Duodenal mucosa (tissue), 2 donors: ENCODE results near the gene DAP.
"Not testable (repeated sequence)": the region's sequence is repeated elsewhere in the genome, so short reads cannot be mapped to it uniquely, and the experiment has no call there.

Experiments used
- H3K27ac ChIP-seq: one replicate; pipeline ENCODE4 v1.7.0; 2013; ENCODE audit warnings: low read depth, low read length
- H3K27me3 ChIP-seq, 2 donors: one replicate each; pipeline ENCODE4 v1.7.0; 2013; ENCODE audit warnings: low read length in 2 of 2, control low read depth in 1 of 2; ENCODE audit not compliant: insufficient read depth in 2 of 2, control insufficient read depth in 1 of 2
- H3K36me3 ChIP-seq, 2 donors: one replicate each; pipeline ENCODE4 v1.7.0; 2013; ENCODE audit warnings: low read length in 2 of 2, control low read depth in 1 of 2; ENCODE audit not compliant: insufficient read depth in 2 of 2, control insufficient read depth in 1 of 2
- H3K4me1 ChIP-seq, 2 donors: one replicate each; pipeline ENCODE4 v1.7.0; 2013; ENCODE audit warnings: low read length in 2 of 2, control low read depth in 1 of 2; ENCODE audit not compliant: insufficient read depth in 2 of 2, control insufficient read depth in 1 of 2
- H3K4me3 ChIP-seq, 2 donors: one replicate each; pipeline ENCODE4 v1.7.0; 2013; ENCODE audit warnings: low read length in 2 of 2, low read depth in 1 of 2
- H3K9ac ChIP-seq, 2 donors: one replicate each; pipeline ENCODE4 v1.7.0; 2013; ENCODE audit warnings: low read length in 2 of 2, low read depth in 1 of 2
- H3K9me3 ChIP-seq, 2 donors: one replicate each; pipeline ENCODE4 v1.7.0; 2013; ENCODE audit warnings: low read length in 2 of 2, control low read depth in 1 of 2; ENCODE audit not compliant: control insufficient read depth in 1 of 2

DAP gene

GRCh38 chr5:10667431-10668057 lies 93.5 kb downstream of the DAP start:
- Histone ChIP-seq H3K9ac (no peak overlapping the region), H3K36me3 (no peaks in the 10 kb centered on the region), H3K4me3 (no peak overlapping the region), H3K27ac (no peak overlapping the region), H3K9me3 (no peaks in the 10 kb centered on the region), H3K27me3 (no peaks in the 10 kb centered on the region), H3K4me1 (no peaks in the 10 kb centered on the region)

DNA sequence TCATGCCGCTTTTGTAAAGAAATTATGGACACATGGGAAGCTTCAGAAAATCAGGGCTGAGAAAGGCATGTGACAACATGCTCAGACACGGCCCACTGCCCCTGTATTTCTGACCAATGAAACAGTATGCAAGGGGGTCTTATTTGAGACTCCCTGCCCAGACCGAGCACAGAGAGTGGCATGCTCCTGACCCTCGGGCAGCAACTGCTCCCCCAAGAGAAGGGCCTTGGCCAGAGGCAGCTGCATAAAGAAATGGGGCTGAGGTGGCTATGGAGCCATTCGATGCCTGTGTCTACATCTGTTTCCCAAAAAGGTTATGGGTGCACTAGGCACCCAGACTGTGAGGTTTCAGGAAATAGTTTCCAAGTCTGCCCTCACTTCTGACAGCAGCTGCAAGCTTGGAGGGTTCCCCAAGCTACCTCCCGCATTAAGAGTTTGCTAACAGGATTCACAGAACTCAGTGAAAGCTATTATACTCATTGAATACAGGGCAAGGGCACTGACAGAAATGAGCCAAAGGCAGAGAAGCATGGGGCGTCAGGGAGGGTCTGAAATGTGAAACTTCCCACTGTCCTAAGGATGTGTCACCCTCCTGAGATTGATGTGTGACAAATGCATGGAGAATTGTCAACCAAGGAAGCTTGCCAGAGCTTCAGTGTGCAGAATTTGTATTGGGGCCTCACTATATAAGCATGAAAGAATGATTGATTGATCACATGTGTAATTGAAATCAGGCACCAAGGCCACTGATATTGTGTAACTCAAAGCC lies 94.3 kb downstream of the DAP start:
- H3K27ac ChIP-seq, result no peak overlapping the region

DNA sequence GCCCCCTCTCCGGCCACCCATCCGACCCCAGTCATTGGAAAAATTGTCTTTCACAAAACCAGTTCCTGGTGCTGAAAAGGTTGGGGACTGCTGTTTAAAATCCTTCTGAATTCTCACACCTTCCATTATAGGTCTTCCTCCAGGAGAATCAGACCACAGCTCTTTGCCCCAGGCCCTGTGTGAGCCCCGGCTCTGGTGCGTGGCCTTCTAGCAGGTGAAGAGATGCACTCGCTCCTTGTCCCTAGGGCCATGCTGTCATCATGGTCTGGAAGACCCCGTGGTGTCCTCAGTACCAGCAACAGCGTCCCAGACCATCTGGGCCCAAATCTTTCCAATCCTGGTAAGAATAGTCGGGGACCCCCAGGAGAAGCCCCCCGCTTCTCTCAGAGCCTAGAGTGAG lies 95.2 kb downstream of the DAP start:
- H3K9ac ChIP-seq, result no peak overlapping the region
- no peaks in the 10 kb centered on the region for H3K27me3 ChIP-seq
- H3K9me3 ChIP-seq, result no peaks in the 10 kb centered on the region

More for the DNA sequence above, 94.3 kb downstream of the DAP start:
- H3K9ac ChIP-seq, result no peak overlapping the region
- no peaks in the 10 kb centered on the region for H3K9me3 ChIP-seq
- H3K4me1 ChIP-seq, result no peaks in the 10 kb centered on the region
- H3K27me3 ChIP-seq, result no peaks in the 10 kb centered on the region
- no peak overlapping the region for H3K4me3 ChIP-seq
- H3K36me3 ChIP-seq, result no peaks in the 10 kb centered on the region

GRCh38 chr5:10664180-10664769 lies 96.8 kb downstream of the DAP start:
- not testable (repeated sequence) for H3K27me3 ChIP-seq, H3K9me3 ChIP-seq, H3K9ac ChIP-seq, H3K4me3 ChIP-seq, H3K4me1 ChIP-seq, H3K27ac ChIP-seq, H3K36me3 ChIP-seq

More for the DNA sequence above, 95.2 kb downstream of the DAP start:
- Histone ChIP-seq H3K36me3 (no peaks in the 10 kb centered on the region), H3K27ac (no peak overlapping the region), H3K4me1 (no peaks in the 10 kb centered on the region), H3K4me3 (no peak overlapping the region)

DNA sequence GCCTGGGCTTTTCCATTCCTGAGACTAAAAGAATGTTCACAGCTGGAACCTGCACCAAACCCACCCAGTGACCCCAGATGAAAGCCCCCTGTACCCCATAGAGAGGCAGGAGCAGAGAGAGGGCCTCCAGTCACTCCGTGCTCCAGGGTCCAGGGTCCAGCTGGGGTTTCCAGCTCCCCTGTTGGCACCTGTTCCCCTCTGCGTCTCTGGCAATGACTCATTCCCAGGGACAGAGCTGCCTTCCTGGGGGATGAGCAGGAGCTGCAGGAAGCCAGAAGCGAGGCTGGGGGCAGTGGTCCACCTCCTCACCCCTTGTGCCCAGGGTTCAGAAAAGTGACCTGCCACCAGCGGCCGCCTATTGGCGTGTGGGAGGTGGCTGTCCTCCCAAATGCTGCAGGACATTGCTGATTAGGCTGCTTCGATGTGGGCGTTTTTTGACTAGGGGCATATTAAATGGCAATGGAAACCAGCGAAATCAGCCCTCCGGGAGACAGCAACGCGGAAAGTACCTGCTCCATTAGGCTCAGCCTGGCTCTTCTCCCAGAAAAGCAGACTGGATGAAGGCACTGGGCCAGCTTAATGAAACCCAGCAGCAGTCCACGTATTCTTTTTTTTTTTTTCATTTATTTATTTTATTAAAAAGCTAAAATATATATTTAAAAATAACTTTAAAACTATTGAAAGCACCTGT lies 97.4 kb downstream of the DAP start:
- Histone ChIP-seq H3K27ac (no peak overlapping the region), H3K9me3 (no peaks in the 10 kb centered on the region), H3K27me3 (no peaks in the 10 kb centered on the region), H3K4me1 (no peaks in the 10 kb centered on the region), H3K9ac (no peak overlapping the region), H3K4me3 (no peak overlapping the region), H3K36me3 (no peaks in the 10 kb centered on the region)

DNA sequence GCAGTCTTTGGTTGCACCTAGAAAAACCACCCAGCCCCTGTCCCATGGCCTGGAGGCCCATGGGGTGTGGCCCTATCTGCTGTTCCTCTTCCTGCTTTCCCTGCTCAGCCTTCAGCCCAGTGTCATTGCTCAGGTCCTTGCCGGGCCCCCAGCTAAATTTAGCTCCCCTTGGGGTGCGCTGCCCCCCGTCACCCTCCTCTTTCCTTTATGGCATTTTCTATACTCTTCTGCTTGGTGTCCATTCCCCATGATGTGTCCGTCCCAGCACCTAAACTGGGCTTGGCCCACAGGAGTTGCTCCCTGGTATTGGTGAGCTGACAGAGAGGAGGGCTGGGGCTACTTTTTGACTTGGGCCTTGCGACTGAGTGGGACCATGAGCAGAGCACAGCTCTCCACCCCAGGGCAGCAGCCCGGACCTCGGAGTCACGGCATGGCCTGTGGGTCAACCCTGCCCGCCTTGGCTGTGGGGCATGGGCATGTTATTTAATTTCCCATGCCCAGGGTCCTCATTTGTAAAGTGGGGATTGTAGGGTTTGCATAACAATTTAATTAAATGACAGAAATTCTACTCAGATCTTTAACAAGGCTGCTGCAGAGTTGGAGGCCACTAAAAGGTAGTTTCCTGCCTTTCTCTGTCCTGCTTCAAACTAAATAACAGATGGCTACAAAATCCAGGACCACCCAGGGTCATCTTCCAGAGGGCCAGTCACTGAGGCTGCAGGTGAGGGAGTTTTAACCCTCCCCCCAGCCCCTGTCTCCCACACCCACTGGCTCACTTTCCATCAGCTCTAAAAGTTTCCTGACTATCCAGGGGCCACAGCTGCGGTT lies 98.2 kb downstream of the DAP start:
- Histone ChIP-seq H3K9me3 (no peaks in the 10 kb centered on the region), H3K4me3 (no peak overlapping the region), H3K4me1 (no peaks in the 10 kb centered on the region), H3K9ac (no peak overlapping the region), H3K36me3 (no peaks in the 10 kb centered on the region), H3K27me3 (no peaks in the 10 kb centered on the region), H3K27ac (no peak overlapping the region)

DNA sequence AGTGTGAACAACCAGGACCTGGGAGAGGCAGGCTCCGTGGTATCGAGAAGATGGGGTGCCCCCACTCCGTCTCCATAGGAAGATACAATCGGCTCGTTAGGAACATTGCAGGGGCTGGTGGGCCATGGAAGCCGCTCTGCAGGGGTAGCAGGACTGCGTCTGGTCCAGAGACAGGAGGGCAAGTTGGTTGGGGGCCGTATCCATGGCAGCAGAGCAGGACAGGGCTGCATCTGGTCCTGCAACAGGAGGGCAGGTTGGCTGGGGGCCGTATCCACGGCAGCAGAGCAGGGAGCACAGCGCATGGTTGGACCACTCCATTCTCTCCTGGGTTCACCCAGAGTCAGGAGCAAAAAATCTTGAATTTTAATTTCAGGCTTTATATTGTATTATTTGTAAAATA lies 99.0 kb downstream of the DAP start:
- H3K27ac ChIP-seq, result no peak overlapping the region
- no peak overlapping the region for H3K4me3 ChIP-seq
- no peaks in the 10 kb centered on the region for H3K4me1 ChIP-seq
- H3K9me3 ChIP-seq, result no peaks in the 10 kb centered on the region
- H3K36me3 ChIP-seq, result no peaks in the 10 kb centered on the region
- no peak overlapping the region for H3K9ac ChIP-seq
- H3K27me3 ChIP-seq, result no peaks in the 10 kb centered on the region

DNA sequence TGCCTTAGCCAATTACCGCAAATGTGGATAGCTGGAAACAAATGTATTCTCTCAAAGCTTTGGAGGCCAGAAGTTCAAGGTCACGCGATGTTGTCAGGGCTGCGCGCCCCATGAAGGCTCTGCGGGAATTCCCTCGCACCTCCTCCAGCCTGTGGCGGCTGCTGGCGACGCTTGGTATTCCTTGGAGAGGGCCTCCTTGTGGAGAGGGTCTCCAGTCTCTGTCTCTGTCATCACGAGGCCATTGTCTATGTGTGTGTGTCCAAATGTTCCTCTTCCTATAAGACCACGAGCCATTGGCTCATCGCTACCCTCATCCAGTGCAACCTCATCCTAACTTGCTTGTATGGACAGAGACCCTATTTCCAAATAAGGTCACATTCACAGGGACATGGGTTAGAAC lies 99.6 kb downstream of the DAP start:
- Histone ChIP-seq H3K9me3 (no peaks in the 10 kb centered on the region), H3K27me3 (no peaks in the 10 kb centered on the region), H3K9ac (no peak overlapping the region), H3K36me3 (no peaks in the 10 kb centered on the region), H3K4me3 (no peak overlapping the region), H3K27ac (no peak overlapping the region), H3K4me1 (no peaks in the 10 kb centered on the region)

DNA sequence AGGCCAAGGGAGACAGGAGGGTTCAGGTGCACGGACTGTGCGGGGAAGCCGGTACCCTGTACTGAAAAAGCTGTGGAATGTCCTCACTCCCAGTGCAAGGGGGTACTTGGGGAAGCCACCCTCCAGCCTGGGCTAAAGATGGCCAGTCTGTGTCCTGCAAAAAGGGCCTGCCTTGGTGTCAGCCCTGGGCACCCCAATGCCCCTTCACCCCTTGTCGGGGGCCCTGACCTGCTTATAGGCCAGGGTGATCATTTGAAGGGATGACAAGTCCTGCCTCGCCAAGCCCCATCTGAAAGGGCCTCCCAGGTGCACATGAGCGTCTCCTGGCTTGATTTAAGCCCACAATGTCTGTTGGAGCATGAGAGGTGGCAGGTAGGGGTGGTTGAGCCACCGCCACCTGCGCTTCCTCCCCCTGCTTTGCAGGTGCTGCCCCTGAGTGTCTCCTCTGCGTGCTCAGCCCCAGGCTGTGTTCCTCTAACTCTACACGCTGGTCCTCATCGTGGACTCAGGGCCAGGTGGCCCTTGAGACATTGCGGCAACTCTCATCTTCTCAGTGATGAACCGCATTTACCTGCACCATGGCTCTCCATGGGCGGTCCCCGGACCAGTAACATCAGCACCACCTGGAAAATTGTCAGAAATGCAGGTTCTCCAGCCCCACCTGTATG lies 100.2 kb downstream of the DAP start:
- no peaks in the 10 kb centered on the region for H3K36me3 ChIP-seq
- H3K4me1 ChIP-seq, result no peaks in the 10 kb centered on the region
- H3K27me3 ChIP-seq, result no peaks in the 10 kb centered on the region
- H3K27ac ChIP-seq, result no peak overlapping the region
- H3K9me3 ChIP-seq, result no peaks in the 10 kb centered on the region
- H3K9ac ChIP-seq, result no peak overlapping the region
- H3K4me3 ChIP-seq, result no peak overlapping the region
